Stimulated activated CD4-positive, alpha-beta T cell treated with anti-CD3 and anti-CD28 coated beads, TNF-alpha, amount 100 ng/mL, for 24 hours (primary cell): ENCODE results near the gene INHBB.

Experiments used
- DNase-seq, 3 experiments: peaks; one replicate each; pipeline ENCODE4 v3.0.0-alpha.2; 2020; ENCODE audit warnings: low read depth in 3 of 3

INHBB gene

DNA sequence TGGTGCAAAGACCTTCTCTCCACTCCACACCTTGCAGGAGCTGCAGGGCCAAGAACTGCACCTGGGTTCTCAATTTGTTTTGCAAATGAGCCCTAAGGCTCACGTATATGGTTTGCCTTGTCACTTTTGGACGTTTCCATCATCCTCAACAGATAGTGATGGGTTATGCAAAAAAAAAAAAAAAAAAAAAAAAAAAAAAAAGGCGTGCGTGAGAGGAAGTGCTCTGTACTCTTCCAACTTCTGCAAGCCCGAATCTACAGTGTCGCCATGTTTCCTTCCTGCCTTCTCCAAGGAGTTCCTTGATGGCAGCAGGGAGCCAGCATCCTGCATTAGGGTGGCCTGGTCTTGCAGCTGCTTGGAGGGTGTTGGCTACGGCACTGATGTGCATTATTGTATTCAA is 4.0 kb upstream of the INHBB start:
- DNase-seq = no peak

DNA sequence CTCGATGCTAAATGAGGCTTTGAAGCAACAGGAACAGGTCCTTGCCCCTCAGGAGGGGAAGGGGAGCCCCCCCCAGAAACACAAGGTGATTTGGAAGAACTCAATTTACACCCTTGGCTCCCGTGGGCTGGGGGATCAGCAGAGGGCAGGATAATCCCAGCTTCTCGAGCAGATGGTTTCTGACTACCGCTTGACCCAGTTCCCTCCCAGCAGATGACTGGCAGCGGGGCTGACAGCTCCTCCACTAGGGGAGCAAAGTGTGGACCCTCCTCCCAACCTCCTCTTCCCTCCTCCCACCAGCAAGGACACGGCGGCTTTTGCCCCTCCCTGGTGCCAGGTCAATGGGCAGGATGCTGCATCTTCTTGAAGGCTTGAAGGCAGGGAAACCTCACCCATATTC is 3.5 kb upstream of the INHBB start:
- no peak for DNase-seq

DNA sequence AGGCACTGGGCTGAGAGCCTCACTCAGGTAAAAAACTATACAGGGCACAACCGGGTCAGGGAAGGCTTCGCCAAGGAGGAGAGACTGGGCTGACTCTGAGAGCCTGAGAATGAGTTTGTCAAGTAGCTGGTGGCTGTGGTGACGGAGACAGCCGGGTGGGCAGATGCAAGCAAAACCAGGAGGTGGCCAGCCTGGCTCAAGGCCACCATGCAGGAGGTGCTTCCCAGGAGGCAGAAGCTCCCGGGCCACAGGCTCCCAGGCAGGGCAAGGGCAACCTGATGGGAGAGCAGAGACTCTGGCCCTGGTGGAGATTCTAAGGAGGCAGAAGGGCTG is 2.9 kb upstream of the INHBB start:
- no peak for DNase-seq

DNA sequence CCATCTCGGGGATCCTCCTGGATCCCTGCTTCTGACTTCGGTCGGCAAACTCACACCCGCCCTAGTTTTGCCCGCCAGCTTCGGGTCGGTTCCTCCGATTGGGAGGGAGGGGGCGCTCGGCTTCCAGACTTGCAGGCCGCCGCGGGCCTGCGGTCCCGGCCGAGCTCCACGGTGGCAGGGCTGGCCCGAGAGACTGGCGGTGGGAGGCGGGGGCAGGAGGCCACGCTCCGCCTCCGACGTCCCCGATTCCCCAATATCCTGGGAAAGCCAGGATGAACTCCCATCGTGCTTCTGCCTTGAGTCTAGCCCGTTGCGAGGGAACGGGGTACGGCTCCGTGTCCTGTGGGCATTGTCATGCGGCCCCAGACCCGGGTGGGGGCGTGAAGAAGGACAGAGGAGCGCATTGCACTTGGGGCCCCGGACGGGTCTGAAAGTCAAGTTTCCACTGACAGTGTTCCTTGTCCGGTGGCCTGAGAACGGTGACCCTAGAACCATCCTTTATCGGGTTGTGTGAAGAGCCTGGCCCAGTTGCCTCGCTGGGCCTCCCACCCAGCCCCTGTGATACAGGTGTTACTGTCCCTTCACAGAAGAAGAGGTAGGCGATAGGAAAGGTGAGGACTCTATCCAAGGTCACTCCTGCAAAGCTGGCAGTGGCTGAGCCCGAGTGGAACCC is 2.4 kb upstream of the INHBB start:
- peak; percentile 13 to 64 (median 35) for DNase-seq

DNA sequence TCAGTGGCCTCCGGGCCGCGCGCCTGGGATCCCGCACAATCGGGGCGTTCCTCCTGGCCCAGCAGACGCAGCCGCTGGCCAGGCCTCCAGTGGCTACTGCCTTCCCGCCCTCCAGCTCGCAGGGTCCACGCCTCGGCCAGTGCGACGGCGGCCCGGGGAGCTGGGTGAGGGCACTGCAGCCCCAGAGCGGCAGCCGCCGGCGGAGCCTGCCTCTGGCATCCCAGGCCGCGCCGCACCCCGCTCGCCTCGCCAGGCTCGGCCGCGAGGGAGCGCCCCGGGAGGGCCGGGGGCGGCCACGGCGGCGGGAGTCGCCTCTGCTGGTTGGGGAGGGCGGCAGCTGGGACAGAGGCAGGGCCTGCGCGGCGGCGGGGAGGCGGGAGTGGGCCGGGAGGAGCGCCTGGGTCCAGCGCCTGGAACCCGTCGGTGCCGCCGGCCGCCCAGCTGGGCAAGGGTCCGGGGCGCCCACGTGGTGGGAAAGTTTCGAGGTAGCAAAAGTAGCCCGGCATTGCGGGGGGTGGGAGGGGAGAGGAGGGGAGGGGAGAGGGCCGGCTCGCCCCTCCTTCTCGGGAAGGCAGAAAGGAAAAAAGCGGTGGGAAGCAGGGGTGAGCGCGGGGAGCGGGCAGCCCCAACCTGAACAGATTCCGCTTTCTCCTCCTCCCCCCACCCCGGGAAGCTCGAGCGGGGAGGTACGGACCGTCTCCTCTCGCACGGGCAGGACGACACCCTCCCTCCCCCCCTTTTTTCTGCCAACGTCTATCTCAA is 1.5 kb upstream of the INHBB start:
- peak in 1 of 3 experiments; percentile 8 for DNase-seq

DNA sequence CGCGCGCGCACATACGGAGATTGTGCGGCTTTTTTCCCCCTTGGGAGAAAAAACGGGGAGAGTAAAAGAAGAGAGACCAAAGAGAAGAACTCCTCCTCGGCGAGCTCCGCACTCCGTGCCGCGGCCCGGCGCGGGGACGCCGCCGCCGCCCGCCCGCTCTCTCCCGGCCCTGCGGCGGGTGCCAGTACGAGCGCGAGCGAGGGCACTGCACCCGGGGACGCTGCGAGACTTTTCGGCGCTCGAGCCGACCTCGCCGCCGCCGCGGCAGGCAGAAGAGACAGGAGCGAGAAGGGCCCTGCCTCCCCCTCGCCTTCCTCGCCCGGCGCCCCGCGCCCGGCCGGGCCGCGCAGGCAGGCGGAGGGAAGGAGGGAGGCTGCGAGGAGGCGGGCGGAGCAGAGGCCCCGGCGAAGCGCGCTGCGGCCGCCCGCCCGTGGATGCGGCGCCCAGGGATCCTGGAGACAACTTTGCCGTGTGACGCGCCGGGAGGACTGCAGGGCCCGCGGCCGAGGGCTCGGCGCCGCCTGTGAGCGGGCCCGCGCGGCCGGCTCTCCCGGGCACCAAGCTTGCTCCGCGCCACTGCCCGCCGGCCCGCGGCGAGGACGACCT is 857 bp upstream of the INHBB start:
- peak in 1 of 3 experiments; percentile 32 for DNase-seq

DNA sequence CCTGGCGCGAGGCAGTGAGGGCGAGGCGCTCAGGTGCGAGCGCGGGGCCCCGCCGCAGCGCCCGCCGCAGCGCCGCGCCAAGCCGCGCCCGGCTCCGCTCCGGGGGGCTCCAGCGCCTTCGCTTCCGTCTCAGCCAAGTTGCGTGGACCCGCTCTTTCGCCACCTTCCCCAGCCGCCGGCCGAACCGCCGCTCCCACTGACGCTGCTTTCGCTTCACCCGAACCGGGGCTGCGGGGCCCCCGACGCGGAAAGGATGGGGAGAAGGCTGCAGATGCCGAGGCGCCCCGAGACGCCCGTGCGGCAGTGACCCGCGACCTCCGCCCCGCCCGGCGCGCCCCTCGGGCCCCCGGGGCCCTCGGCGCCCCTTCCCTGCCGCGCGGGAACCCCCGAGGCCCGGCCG is 328 bp upstream of the INHBB start:
- DNase-seq = peak in 1 of 3 experiments; percentile 3

DNA sequence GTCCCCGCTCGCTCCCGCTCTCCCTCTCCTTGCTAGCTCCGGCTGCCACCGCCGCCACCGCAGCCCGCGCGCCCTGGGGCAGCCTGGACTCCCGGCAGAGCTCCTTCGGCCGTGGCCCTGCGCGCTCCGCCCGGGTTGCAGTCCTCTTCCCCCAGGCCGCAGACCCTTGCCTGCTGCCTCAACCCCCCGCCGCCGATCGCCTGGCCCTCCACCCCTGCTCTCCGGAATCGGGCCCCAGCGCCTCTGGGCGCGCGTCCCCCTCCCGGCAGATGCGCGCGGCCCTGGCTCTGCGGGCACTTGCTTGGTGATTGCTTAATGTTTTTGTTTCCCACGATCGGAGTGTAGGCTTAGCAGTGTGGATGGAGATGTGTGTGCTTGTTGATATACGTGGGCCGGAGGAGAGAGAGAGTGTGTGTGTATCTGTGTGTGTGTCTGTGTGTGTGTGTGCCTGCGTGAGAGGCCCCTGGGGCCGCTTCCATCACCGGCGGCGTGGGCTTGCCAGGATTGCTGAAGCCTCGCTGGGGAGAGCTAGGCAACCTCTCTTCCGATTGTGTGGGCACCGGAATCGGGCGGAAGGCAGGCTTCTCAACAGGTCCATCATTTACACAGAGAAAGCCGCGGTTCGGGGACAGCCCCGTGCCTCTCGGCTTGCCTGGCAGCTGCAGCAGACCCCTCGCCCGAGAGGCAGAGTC is 877 bp downstream of the INHBB start:
- peak in 1 of 3 experiments; percentile 9 for DNase-seq

DNA sequence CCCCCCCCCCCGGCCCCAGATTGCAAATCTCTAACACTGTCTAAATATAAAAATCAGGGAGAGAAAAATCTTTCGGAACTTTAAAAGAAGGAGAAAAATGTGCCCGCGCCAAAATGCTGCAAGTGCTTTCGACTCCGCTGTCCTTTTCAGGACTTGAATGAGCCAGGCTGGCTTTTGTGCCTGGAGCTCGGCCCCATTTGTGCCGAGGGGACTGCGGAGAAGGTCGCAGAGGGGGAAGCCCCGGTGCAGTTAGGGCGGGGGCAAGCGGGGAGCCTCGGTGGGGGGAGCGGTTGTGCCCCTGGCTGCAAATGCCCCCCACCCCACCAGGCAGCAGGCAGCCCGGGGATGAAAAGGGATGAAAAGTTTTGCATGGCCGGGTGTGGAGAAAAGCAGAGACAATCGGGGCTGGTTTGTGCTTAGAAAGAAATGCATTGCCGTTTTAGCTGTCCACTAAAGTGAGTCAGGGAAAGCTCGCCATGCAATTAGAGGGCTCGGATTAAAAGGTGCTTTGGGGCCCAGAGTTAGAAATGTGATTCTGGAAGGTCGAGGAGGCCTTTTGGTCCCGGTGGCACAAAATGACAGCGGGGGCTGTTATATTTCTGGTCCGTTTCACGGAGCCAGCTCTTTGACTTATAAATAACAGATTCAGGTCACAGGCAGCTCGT is 1.6 kb downstream of the INHBB start:
- no peak for DNase-seq

DNA sequence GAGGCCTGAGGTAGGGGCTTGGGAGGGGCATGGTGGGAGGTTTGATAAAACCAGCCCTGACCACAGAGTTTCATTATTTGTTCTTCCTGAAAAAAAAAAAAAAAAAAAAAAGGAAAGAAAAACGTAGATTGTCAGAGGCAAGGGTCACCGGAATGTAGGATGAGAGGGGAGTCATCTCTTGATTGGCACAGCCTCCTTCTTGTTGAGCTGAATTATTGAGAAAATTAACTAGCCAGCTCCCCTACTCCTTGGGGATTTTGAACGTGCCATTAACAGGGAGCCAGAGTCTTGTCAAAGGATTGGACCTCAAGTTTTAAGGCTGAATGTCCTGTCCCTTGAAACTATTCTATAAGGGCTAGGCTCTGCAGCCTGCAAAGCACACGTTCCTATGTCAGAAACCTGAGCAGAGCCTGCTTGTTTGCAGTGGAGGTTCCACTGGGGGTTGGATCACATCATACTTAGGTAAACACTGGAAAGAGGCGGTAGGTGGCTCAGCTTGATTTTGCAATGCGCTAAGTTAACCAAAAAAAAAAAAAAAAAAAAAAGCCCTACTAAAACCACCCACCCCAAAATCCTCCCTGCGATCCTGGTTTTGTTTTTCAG is 2.3 kb downstream of the INHBB start:
- no peak for DNase-seq

DNA sequence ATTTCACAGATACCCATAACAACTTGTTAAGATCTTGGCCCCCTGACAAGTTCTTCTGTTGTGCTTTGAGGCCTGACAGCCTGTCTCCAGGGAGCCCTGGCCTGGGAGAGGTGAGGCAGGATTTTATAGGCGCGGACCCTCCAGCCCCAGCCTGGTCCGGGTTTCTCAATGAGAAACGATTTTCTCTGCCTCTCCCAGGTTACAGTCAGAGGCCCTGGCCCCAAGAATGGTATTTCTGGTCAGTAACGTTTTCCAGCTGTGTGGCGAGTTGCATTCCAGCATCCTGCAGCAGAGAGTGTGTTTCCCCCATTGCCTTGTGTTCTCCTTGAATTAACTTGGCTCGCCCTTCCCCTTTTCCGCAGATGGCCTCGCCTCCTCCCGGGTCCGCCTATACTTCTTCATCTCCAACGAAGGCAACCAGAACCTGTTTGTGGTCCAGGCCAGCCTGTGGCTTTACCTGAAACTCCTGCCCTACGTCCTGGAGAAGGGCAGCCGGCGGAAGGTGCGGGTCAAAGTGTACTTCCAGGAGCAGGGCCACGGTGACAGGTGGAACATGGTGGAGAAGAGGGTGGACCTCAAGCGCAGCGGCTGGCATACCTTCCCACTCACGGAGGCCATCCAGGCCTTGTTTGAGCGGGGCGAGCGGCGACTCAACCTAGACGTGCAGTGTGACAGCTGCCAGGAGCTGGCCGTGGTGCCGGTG is 3.0 kb downstream of the INHBB start:
- no peak for DNase-seq

DNA sequence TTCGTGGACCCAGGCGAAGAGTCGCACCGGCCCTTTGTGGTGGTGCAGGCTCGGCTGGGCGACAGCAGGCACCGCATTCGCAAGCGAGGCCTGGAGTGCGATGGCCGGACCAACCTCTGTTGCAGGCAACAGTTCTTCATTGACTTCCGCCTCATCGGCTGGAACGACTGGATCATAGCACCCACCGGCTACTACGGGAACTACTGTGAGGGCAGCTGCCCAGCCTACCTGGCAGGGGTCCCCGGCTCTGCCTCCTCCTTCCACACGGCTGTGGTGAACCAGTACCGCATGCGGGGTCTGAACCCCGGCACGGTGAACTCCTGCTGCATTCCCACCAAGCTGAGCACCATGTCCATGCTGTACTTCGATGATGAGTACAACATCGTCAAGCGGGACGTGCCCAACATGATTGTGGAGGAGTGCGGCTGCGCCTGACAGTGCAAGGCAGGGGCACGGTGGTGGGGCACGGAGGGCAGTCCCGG is 3.5 kb downstream of the INHBB start:
- no peak for DNase-seq

DNA sequence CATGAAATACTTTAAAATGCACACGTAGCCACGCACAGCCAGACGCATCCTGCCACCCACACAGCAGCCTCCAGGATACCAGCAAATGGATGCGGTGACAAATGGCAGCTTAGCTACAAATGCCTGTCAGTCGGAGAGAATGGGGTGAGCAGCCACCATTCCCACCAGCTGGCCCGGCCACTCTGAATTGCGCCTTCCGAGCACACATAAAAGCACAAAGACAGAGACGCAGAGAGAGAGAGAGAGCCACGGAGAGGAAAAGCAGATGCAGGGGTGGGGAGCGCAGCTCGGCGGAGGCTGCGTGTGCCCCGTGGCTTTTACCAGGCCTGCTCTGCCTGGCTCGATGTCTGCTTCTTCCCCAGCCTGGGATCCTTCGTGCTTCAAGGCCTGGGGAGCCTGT is 4.1 kb downstream of the INHBB start:
- no peak for DNase-seq

DNA sequence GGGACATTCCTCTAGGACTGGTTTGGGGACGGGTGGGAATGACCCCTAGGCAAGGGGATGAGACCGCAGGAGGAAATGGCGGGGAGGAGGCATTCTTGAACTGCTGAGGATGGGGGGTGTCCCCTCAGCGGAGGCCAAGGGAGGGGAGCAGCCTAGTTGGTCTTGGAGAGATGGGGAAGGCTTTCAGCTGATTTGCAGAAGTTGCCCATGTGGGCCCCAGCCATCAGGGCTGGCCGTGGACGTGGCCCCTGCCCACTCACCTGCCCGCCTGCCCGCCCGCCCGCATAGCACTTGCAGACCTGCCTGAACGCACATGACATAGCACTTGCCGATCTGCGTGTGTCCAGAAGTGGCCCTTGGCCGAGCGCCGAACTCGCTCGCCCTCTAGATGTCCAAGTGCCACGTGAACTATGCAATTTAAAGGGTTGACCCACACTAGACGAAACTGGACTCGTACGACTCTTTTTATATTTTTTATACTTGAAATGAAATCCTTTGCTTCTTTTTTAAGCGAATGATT is 4.9 kb downstream of the INHBB start:
- DNase-seq = no peak

DNA sequence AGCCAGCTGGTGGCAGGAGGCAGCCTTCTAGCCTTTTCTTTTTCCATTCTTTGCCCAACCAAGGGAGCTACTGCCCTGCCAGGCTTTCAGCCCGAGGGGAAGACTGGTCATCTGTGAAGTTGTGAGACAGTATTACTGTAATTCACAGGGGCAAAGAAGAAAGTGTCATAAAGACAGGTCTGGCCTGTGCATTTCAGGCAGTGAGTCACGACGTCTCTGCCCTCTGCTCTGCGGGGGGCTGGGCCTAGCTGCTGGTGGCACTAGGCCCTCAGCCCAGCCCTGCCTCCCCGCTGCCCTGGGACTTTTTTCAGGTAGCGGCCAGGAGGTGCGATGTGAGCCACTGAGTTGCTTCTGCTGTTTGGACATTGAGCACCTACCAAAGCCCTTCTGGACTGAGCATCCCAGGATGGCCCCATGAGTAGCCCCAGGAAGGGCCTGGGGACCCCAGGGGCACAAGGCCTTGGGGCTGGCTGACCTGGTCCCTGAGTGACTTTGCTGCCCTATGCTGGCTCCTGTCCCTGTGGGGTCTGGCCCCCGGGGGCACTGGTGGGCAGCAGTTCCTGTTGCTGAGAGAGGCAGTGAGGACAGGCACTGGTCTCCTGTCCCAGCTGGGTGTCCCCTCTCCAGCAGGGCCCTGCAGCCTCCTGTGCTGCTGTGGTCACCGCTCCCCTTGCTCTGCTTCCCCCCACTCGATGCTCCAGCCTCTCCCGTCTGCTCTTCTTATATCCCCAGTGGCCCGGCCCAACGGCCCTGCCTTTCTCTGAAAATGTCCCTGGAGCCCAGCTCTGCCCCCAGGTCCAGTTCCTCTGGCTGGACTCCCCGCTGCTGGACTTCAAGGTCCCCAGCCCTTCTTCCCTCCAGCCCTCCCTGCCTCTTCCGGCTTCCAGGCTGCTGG is 7.0 kb downstream of the INHBB start:
- no peak for DNase-seq

DNA sequence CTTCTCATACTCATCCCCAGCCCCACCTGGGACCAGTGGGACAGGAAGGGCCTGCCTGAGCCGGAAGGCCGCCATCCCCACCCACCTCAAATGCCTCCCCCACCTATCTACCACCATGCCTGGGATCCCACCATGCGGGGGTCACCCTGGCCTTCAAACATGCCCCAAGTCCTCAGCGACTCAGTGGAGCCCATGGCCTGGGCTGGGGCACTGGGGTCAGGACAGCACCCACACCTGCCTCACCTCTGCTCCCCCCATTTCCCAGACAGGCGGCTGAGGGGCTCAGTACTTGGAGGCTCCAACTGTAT is 7.6 kb downstream of the INHBB start:
- DNase-seq = no peak

DNA sequence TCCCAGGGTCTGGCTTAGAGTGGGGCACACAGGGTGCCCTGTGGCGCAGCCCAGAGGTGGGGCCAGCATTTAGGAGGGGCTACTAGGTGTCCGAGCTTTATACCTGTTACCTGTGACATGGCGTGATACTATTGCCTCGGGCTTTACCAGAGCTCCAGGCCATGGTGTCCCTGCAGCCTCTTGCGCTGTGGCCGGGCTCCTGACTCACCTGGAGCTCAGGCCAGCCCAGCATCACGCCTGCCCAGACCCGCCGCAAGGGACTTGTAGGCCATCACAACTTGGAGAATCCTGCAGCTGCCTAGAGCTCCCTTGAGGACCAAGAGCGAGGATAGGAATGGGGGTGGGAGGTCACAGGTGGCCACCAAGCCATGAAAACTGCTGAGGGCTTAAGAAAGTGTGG is 8.0 kb downstream of the INHBB start:
- DNase-seq = no peak

DNA sequence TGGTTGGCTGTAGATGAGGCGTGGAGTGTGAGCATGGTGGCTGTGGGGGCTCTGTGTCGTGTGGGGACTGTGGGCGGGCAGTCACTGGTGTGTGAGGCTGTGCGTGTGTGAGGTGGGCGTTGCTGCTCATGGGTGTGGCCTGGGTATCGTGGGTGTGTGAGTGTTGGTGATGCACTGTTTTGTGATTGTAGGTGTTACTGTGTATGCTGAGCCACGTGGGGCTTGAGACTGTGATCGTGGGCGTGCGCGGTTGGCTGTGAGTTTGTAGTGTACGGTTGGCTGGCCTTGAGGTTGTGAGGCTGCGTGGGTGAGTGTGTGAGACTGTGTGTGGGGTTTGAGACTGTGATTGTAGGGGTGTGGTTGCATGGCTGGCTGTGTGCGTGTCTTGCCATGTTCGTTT is 8.5 kb downstream of the INHBB start:
- no peak for DNase-seq

DNA sequence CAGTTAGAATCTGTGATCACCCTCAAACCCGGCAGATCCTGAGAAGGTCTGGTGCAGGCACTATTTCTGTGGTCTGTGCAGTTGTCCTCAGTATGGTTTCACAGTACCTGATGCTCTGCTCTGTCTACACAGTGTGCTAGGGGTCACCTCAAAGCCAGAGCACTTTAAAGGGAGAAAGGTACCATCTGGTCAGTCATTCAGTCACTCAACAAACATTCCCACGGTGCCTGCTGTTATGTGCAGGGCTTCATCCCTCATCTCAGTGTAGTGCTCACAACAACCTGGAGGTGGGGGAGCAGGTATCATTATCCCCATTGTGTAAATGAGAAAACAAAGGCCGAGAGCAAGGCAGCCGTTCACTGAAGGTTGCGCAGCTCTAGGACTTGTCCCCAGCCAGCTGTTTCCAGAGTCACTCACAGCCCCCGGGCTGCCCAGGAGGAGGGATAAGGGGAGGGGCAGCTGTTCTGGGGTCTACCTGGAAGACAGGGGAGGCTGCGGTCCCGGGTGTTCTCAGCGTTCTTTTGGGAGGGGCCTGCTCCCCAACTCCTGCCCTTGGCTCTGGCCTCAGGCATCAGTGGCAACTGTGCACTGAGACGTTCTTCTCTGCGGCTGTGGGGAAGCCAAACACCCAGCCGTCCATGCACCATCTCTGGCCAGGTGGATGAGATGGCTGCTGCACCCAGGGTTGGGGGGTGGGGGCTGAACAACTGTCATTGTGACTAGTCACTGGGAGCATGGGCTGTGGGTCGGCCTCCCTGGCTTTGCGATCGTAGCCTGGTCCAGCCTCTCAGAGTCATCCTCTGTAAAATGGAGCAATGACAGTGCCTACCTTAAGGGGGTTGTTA is 9.2 kb downstream of the INHBB start:
- no peak for DNase-seq
